Fibroblast of lung (primary cell): Measurements from ENCODE around the gene CACUL1. TPM values are rescaled to one million over a fixed set of nuclear protein-coding genes. Genes with fewer than 3 reads are reported as not detected.

ENCODE experiments used
- DNase-seq, 2 donors: peaks; one replicate each; pipeline versions ENCODE4 v3.0.0 to v3.0.0-alpha.2; 2010; ENCODE audit warnings: low read depth in 2 of 2
- H2AFZ ChIP-seq: 2 replicates; pipeline ENCODE4 v1.5.1; 2012; ENCODE audit warnings: low read length, control low read depth, inconsistent platforms
- H3K27ac ChIP-seq: 2 replicates; pipeline ENCODE4 v1.5.1; 2011; ENCODE audit warnings: low read length, control low read depth; ENCODE audit not compliant: insufficient read depth
- H3K27me3 ChIP-seq: 2 replicates; pipeline ENCODE4 v1.5.1; 2011; ENCODE audit warnings: mild to moderate bottlenecking, low read length; ENCODE audit not compliant: control insufficient read depth, insufficient read depth
- H3K36me3 ChIP-seq: 2 replicates; pipeline ENCODE4 v1.5.1; 2011; ENCODE audit warnings: low read length; ENCODE audit not compliant: control insufficient read depth, insufficient read depth
- H3K4me1 ChIP-seq: 2 replicates; pipeline ENCODE4 v1.5.1; 2011; ENCODE audit warnings: low read length; ENCODE audit not compliant: control insufficient read depth, insufficient read depth; ENCODE audit errors: extremely low read depth
- H3K4me2 ChIP-seq: 2 replicates; pipeline ENCODE4 v1.5.1; 2011; ENCODE audit warnings: low read length, control low read depth; ENCODE audit not compliant: insufficient read depth; ENCODE audit errors: extremely low read depth
- H3K4me3 ChIP-seq, 4 experiments: fragments of 200-600 bp in 1 of 4; sonication (generic) in 1 of 4; replicated peaks in 1 of 4; 2 replicates each; pipeline ENCODE4 v1.5.1; 2011 to 2016; ENCODE audit warnings: low read length in 4 of 4, low read depth in 3 of 4, mild to moderate bottlenecking in 3 of 4, control low read depth in 2 of 4, inconsistent platforms in 1 of 4, mixed read lengths in 1 of 4; ENCODE audit not compliant: insufficient read depth in 1 of 4; ENCODE audit errors: control extremely low read depth in 1 of 4
- H3K79me2 ChIP-seq: 2 replicates; pipeline ENCODE4 v1.5.1; 2012; ENCODE audit warnings: mild to moderate bottlenecking, low read length, inconsistent platforms; ENCODE audit not compliant: control insufficient read depth, insufficient read depth
- H3K9ac ChIP-seq: 2 replicates; pipeline ENCODE4 v1.5.1; 2011; ENCODE audit warnings: mild to moderate bottlenecking, low read length, control low read depth; ENCODE audit not compliant: insufficient read depth
- H3K9me3 ChIP-seq: 2 replicates; pipeline ENCODE4 v1.5.1; 2012; ENCODE audit warnings: low read depth, low read length; ENCODE audit not compliant: control insufficient read depth, insufficient read depth
- H4K20me1 ChIP-seq: 2 replicates; pipeline ENCODE4 v1.5.1; 2011; ENCODE audit warnings: low read length; ENCODE audit not compliant: control insufficient read depth, insufficient read depth; ENCODE audit errors: extremely low read depth
- EZH2 ChIP-seq: IDR thresholded peaks from 2 replicates; pipeline ENCODE4 v1.5.1; 2012; ENCODE audit warnings: low read length, control low read depth, mild to moderate bottlenecking; ENCODE audit errors: missing control alignments
- polyA plus RNA-seq, 2 donors: library from polyadenylated mRNA; depleted of rRNA in 1 of 2; stranded (reverse) in 1 of 2; unstranded in 1 of 2; fragments of >200 nt; gene quantifications; 2 replicates each; pipeline ENCODE4 v1.2.1, GENCODE V29; 2011 to 2012; ENCODE audit warnings: missing spikeins in 1 of 2
- total RNA-seq: library from RNA; depleted of rRNA; stranded (reverse); fragments of >200 nt; gene quantifications from 2 replicates; pipeline ENCODE4 v1.2.1, GENCODE V29; 2014
- TF ChIP-seq, protein P1 (sequence below), 2 donors: IDR thresholded peaks in 1 of 2; conservative IDR thresholded peaks in 1 of 2; 1 replicate in 1 of 2; 2 replicates in 1 of 2; pipeline ENCODE4 v1.5.1; 2011 to 2012; ENCODE audit warnings: low read length in 2 of 2, control low read depth in 1 of 2, inconsistent platforms in 1 of 2, low read depth in 1 of 2, mild to moderate bottlenecking in 1 of 2

Gene CACUL1
- total and polyA plus RNA-seq, 2 donors (not counting 1 experiment from before 2014, with no cell fraction given): 15.7 to 25.3 TPM

- H3K4me1 ChIP-seq: no peaks in the 10 kb centered on the region
- DNase-seq: no peak
- no peaks in the 10 kb centered on the region for H3K79me2 ChIP-seq
- no peaks in the 10 kb centered on the region for H3K27me3 ChIP-seq
- H3K27ac ChIP-seq: no peak overlapping the region
- no peak overlapping the region for H3K4me3 ChIP-seq
- H3K9me3 ChIP-seq: no peaks in the 10 kb centered on the region
- no peaks in the 10 kb centered on the region for H4K20me1 ChIP-seq
- no peak for TF ChIP-seq EZH2
- TF ChIP-seq, protein P1, sequence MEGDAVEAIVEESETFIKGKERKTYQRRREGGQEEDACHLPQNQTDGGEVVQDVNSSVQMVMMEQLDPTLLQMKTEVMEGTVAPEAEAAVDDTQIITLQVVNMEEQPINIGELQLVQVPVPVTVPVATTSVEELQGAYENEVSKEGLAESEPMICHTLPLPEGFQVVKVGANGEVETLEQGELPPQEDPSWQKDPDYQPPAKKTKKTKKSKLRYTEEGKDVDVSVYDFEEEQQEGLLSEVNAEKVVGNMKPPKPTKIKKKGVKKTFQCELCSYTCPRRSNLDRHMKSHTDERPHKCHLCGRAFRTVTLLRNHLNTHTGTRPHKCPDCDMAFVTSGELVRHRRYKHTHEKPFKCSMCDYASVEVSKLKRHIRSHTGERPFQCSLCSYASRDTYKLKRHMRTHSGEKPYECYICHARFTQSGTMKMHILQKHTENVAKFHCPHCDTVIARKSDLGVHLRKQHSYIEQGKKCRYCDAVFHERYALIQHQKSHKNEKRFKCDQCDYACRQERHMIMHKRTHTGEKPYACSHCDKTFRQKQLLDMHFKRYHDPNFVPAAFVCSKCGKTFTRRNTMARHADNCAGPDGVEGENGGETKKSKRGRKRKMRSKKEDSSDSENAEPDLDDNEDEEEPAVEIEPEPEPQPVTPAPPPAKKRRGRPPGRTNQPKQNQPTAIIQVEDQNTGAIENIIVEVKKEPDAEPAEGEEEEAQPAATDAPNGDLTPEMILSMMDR (conservative IDR thresholded peaks at IDR 0.05 in 1 of 2, IDR thresholded peaks at IDR 0.05 in 1 of 2; ENCODE audit: low read depth in 1 of 2, low read length in 2 of 2): no peak
- H3K36me3 ChIP-seq: peaks cover 3% of the 10 kb centered on the region
- no peak overlapping the region for H2AFZ ChIP-seq
- no peak overlapping the region for H3K4me2 ChIP-seq
- H3K9ac ChIP-seq: no peak overlapping the region
Observed at GRCh38 chr10:118680197-118680596, 74.6 kb downstream of the CACUL1 start.

GRCh38 chr10:118674226-118674919 lies 80.4 kb downstream of the CACUL1 start:
- Histone ChIP-seq H3K79me2 (no peaks in the 10 kb centered on the region), H3K9ac (no peak overlapping the region), H3K27ac (no peak overlapping the region), H3K4me1 (peaks cover 3% of the 10 kb centered on the region), H3K9me3 (no peaks in the 10 kb centered on the region), H3K4me2 (no peak overlapping the region), H2AFZ (no peak overlapping the region), H3K27me3 (no peaks in the 10 kb centered on the region), H4K20me1 (no peaks in the 10 kb centered on the region), H3K36me3 (peaks cover 2% of the 10 kb centered on the region), H3K4me3 (no peak overlapping the region)
- DNase-seq: no peak
- no peak for TF ChIP-seq EZH2
- TF ChIP-seq, protein P1 (conservative IDR thresholded peaks at IDR 0.05 in 1 of 2, IDR thresholded peaks at IDR 0.05 in 1 of 2; ENCODE audit: low read depth in 1 of 2, low read length in 2 of 2): no peak

DNA sequence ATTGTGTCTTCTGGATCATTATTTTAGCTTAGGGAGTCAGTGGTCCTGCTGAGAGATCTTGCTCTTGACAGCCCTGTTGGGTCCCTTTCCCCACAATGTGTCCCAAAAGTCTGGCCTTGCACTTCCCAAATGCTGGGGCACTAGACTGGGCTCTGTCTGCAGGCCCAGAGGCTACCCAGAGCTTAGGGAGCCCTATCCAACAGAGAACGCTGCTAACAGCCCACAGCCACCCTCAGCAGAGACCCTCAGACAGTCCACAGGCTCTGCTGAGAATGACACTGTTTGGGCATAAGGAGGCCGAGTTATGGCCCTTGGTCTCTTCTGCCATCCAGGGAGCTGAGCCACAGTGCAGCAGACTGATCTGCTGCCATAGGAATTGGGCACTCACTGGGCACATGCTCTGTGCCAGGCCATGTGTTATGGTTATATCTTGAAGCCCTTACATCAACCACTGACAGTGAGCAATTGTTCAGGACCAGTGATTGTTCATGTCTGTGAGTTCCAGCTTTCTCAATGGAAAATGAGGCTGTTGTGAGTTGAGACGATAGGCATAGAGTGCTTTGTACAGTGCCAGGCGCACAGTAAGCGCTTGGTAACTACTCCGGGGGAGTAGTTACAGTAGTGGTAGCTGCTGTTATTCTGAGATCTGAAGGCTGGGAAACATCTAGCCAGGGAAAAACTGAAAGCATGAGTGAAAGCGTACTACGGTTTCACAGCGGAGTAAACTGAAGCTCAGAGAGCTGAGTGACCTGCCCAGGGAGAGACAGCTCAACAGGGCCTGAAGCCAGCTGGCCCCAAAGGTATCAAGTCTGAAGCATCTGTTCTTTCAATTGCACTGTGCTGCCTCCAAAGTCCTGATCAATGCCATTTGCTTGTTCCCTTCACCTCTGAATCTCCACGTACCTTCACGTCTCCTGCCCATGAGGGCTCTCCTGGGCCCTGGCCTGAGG lies 81.7 kb downstream of the CACUL1 start:
- no peaks in the 10 kb centered on the region for H3K9me3 ChIP-seq
- no peak overlapping the region for H2AFZ ChIP-seq
- DNase-seq: no peak
- H3K4me1 ChIP-seq: peaks cover 3% of the 10 kb centered on the region
- H3K27ac ChIP-seq: no peak overlapping the region
- H3K9ac ChIP-seq: no peak overlapping the region
- no peaks in the 10 kb centered on the region for H4K20me1 ChIP-seq
- H3K4me3 ChIP-seq: no peak overlapping the region
- H3K36me3 ChIP-seq: peaks cover 2% of the 10 kb centered on the region
- no peaks in the 10 kb centered on the region for H3K27me3 ChIP-seq
- no peak overlapping the region for H3K4me2 ChIP-seq
- H3K79me2 ChIP-seq: no peaks in the 10 kb centered on the region
- TF ChIP-seq, protein P1 (conservative IDR thresholded peaks at IDR 0.05 in 1 of 2, IDR thresholded peaks at IDR 0.05 in 1 of 2; ENCODE audit: low read depth in 1 of 2, low read length in 2 of 2): no peak
- no peak for TF ChIP-seq EZH2
